DOHH2 (cell line): ENCODE measurements around the gene DIDO1.
A peak's percentile ranks its signal among the peaks of the same experiment; 100 is the strongest.

Source experiments
- H3F3A ChIP-seq: fragments of 200-600 bp; sonication (generic), shearing (Covaris generic); 2 replicates; pipeline ENCODE4 v1.6.0; 2016; ENCODE audit warnings: antibody characterized with exemption, mild to moderate bottlenecking; ENCODE audit not compliant: control insufficient read depth, insufficient read depth
- H3K27ac ChIP-seq: fragments of 200-600 bp; sonication (generic); 2 replicates; pipeline ENCODE4 v1.5.1; 2014; ENCODE audit warnings: low read depth, mild to moderate bottlenecking, low read length, moderate library complexity
- H3K27me3 ChIP-seq: fragments of 200-600 bp; sonication (generic); 2 replicates; pipeline ENCODE4 v1.6.1; 2014; ENCODE audit warnings: mild to moderate bottlenecking, low read length, mixed read lengths; ENCODE audit not compliant: control insufficient read depth
- H3K36me3 ChIP-seq: fragments of 200-600 bp; sonication (generic); 2 replicates; pipeline ENCODE4 v1.6.1; 2014; ENCODE audit warnings: mild to moderate bottlenecking, low read length, moderate library complexity, mixed read lengths; ENCODE audit not compliant: control insufficient read depth
- H3K4me1 ChIP-seq: fragments of 200-600 bp; sonication (generic); 2 replicates; pipeline ENCODE4 v1.6.1; 2014; ENCODE audit warnings: mild to moderate bottlenecking, low read length, mixed read lengths; ENCODE audit not compliant: control insufficient read depth
- H3K4me2 ChIP-seq: fragments of 200-600 bp; sonication (generic); 2 replicates; pipeline ENCODE4 v1.6.0; 2014; ENCODE audit warnings: mild to moderate bottlenecking, low read length, moderate library complexity
- H3K4me3 ChIP-seq: fragments of 200-600 bp; sonication (generic); 2 replicates; pipeline ENCODE4 v1.5.1; 2014; ENCODE audit warnings: mild to moderate bottlenecking, low read length, mixed read lengths
- H3K79me2 ChIP-seq: fragments of 200-600 bp; sonication (generic); 2 replicates; pipeline ENCODE4 v1.6.1; 2014; ENCODE audit warnings: mild to moderate bottlenecking, low read length, mixed read lengths; ENCODE audit not compliant: control insufficient read depth
- H3K9me2 ChIP-seq: fragments of 200-600 bp; sonication (generic); replicated peaks from 2 replicates; pipeline ENCODE4 v1.6.1; 2014; ENCODE audit warnings: mild to moderate bottlenecking, low read length, mixed read lengths; ENCODE audit not compliant: control insufficient read depth
- H3K9me3 ChIP-seq: fragments of 200-600 bp; sonication (generic); 2 replicates; pipeline ENCODE4 v1.6.1; 2014; ENCODE audit warnings: antibody characterized with exemption, low read length, mixed read lengths; ENCODE audit not compliant: control insufficient read depth, insufficient read depth
- H4K20me1 ChIP-seq: fragments of 200-600 bp; sonication (generic); 2 replicates; pipeline ENCODE4 v1.6.0; 2014; ENCODE audit warnings: low read depth, mild to moderate bottlenecking, antibody characterized with exemption, low read length, moderate library complexity; ENCODE audit not compliant: control insufficient read depth, insufficient read depth
- EZH2phosphoT487 ChIP-seq: fragments of 200-600 bp; sonication (generic); IDR thresholded peaks from 2 replicates; pipeline ENCODE4 v1.6.1; 2017; ENCODE audit warnings: borderline replicate concordance, mild to moderate bottlenecking, antibody characterized with exemption, low read length, moderate library complexity, mixed read lengths
- TF ChIP-seq, protein P1 (sequence below): fragments of 200-600 bp; sonication (generic); IDR thresholded peaks from one replicate; pipeline ENCODE4 v1.5.1; 2014; ENCODE audit warnings: antibody characterized with exemption, mild to moderate bottlenecking, low read depth, low read length; ENCODE audit not compliant: poor library complexity, severe bottlenecking

DIDO1 gene

GRCh38 chr20:62929051-62929538 lies 2.8 kb upstream of the DIDO1 start:
- peaks cover 44% of the 10 kb centered on the region for H3K36me3 ChIP-seq
- H3K27me3 ChIP-seq = no peaks in the 10 kb centered on the region
- H3K4me1 ChIP-seq = peaks cover 80% of the 10 kb centered on the region
- H3K27ac ChIP-seq = peak overlapping the region; percentile 61
- H3K4me2 ChIP-seq = peak overlapping the region; percentile 98
- peaks cover 99% of the 10 kb centered on the region for H3K79me2 ChIP-seq
- TF ChIP-seq, protein P1, sequence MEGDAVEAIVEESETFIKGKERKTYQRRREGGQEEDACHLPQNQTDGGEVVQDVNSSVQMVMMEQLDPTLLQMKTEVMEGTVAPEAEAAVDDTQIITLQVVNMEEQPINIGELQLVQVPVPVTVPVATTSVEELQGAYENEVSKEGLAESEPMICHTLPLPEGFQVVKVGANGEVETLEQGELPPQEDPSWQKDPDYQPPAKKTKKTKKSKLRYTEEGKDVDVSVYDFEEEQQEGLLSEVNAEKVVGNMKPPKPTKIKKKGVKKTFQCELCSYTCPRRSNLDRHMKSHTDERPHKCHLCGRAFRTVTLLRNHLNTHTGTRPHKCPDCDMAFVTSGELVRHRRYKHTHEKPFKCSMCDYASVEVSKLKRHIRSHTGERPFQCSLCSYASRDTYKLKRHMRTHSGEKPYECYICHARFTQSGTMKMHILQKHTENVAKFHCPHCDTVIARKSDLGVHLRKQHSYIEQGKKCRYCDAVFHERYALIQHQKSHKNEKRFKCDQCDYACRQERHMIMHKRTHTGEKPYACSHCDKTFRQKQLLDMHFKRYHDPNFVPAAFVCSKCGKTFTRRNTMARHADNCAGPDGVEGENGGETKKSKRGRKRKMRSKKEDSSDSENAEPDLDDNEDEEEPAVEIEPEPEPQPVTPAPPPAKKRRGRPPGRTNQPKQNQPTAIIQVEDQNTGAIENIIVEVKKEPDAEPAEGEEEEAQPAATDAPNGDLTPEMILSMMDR = no peak
- no peak for TF ChIP-seq EZH2phosphoT487
- H3K9me2 ChIP-seq = no peaks in the 10 kb centered on the region
- H4K20me1 ChIP-seq = peaks cover 15% of the 10 kb centered on the region; the same call in 1 of the 2 replicates
- H3F3A ChIP-seq = peaks cover 22% of the 10 kb centered on the region
- H3K9me3 ChIP-seq = no peaks in the 10 kb centered on the region
- peak overlapping the region; percentile 88 for H3K4me3 ChIP-seq

- H3K4me2 ChIP-seq = peak overlapping the region; percentile 98
- H3K27ac ChIP-seq = peak overlapping the region; percentile 61
Measured at GRCh38 chr20:62928246-62928939, 2.1 kb upstream of the DIDO1 start.

GRCh38 chr20:62927128-62927705 lies 912 bp upstream of the DIDO1 start:
- no peaks in the 10 kb centered on the region for H3K9me2 ChIP-seq
- TF ChIP-seq, protein P1 = no peak
- no peak for TF ChIP-seq EZH2phosphoT487
- peaks cover 83% of the 10 kb centered on the region for H3K4me1 ChIP-seq
- H3K27ac ChIP-seq = peak overlapping the region; percentile 81
- no peaks in the 10 kb centered on the region for H3K27me3 ChIP-seq
- peak overlapping the region; percentile 98 for H3K4me2 ChIP-seq
- H3K9me3 ChIP-seq = no peaks in the 10 kb centered on the region
- peaks cover 99% of the 10 kb centered on the region for H3K79me2 ChIP-seq
- peak overlapping the region; percentile 88 for H3K4me3 ChIP-seq
- H4K20me1 ChIP-seq = peaks cover 29% of the 10 kb centered on the region
- H3F3A ChIP-seq = peaks cover 22% of the 10 kb centered on the region
- H3K36me3 ChIP-seq = peaks cover 34% of the 10 kb centered on the region

More at GRCh38 chr20:62928246-62928939, 2.1 kb upstream of the DIDO1 start:
- H3K4me3 ChIP-seq = peak overlapping the region; percentile 88
- H3K36me3 ChIP-seq = peaks cover 40% of the 10 kb centered on the region
- peaks cover 20% of the 10 kb centered on the region for H4K20me1 ChIP-seq
- no peaks in the 10 kb centered on the region for H3K9me3 ChIP-seq
- no peak for TF ChIP-seq EZH2phosphoT487
- TF ChIP-seq, protein P1 = no peak
- no peaks in the 10 kb centered on the region for H3K27me3 ChIP-seq
- peaks cover 22% of the 10 kb centered on the region for H3F3A ChIP-seq
- peaks cover 99% of the 10 kb centered on the region for H3K79me2 ChIP-seq
- peaks cover 80% of the 10 kb centered on the region for H3K4me1 ChIP-seq
- no peaks in the 10 kb centered on the region for H3K9me2 ChIP-seq
